ENCODE measurements around the gene SLC6A1. TPM values are rescaled to one million over a fixed set of nuclear protein-coding genes. Genes with fewer than 3 reads are reported as not detected.

The SLC6A1 gene
- total RNA-seq, 1 donor from 2014 or later = not detected

DNA sequence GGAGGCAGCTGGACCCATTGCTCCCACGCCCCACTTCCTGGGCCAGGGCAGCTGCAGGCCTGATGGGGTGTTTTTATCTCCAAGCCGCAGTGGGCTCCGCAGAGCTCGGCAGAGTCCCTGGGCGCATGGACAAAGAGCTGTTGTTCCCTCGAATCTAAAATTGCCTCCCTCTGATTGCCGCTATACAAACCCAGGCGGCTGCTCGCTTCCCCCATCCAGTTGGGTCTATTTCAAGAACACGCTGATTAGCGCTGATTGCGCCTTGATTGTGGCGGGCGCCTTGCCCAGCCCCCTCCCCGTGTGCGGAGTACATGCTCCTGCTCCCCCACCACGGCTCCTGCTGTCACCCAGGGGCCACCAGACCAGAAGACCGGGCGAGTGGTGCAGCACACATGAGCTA is 43.4 kb upstream of the SLC6A1 start:
- Mint-ChIP-seq H3K4me1 (ENCODE audit: low read depth) (no peaks in the 10 kb centered on the region), H3K27me3 (peaks cover 23% of the 10 kb centered on the region), H3K4me3 (ENCODE audit: low read depth) (no peak overlapping the region), H3K27ac (no peak overlapping the region), H3K9me3 (ENCODE audit: low read depth) (no peaks in the 10 kb centered on the region), H3K36me3 (ENCODE audit: insufficient read depth) (no peaks in the 10 kb centered on the region)
- TF ChIP-seq, protein P1, sequence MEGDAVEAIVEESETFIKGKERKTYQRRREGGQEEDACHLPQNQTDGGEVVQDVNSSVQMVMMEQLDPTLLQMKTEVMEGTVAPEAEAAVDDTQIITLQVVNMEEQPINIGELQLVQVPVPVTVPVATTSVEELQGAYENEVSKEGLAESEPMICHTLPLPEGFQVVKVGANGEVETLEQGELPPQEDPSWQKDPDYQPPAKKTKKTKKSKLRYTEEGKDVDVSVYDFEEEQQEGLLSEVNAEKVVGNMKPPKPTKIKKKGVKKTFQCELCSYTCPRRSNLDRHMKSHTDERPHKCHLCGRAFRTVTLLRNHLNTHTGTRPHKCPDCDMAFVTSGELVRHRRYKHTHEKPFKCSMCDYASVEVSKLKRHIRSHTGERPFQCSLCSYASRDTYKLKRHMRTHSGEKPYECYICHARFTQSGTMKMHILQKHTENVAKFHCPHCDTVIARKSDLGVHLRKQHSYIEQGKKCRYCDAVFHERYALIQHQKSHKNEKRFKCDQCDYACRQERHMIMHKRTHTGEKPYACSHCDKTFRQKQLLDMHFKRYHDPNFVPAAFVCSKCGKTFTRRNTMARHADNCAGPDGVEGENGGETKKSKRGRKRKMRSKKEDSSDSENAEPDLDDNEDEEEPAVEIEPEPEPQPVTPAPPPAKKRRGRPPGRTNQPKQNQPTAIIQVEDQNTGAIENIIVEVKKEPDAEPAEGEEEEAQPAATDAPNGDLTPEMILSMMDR (IDR thresholded peaks at IDR 0.05; ENCODE audit: unreplicated experiment) = no peak
- DNase-seq (ENCODE audit: low spot score, unreplicated experiment) = no peak

DNA sequence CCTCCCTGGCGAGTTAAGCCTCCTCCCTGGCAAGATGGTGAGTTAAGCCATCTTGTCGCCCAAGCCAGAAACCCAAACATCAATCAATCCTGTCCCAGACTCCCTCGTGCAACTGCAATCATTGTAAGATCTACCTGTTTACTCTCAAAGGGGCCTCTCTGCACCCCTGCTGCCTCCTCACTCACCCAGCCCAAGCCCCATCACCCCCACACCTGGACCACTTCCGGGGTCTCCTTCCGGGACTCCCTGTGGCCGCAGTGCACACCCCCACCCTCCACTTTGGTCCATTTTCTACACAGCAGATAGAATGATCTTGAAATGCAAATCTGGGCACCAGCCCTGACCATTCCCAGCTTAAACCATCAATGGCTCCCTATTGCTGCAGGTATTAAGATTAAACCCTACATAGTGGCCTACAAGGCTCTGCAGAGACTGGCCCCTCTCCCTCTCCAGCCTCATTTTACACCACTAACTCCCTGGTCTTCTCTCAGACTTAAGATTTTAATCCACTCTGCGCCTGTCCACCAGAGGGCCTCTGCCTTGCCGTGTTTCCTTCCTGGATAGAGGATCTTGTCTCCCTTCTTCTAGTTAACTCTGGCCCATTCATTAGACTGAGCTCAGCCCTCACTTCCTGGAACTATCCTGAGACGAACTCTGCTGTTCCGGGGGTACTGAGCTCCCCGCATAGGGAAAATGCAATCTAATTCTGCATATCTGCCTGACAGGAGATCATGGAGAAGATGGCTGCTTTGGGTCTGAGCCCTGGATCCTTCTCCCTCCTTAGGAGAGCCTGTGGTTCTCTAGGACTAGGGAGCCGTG is 41.9 kb upstream of the SLC6A1 start:
- H3K4me1 Mint-ChIP-seq (ENCODE audit: low read depth) = no peaks in the 10 kb centered on the region
- peaks cover 23% of the 10 kb centered on the region for H3K27me3 Mint-ChIP-seq
- no peaks in the 10 kb centered on the region for H3K9me3 Mint-ChIP-seq (ENCODE audit: low read depth)
- TF ChIP-seq, protein P1 (IDR thresholded peaks at IDR 0.05; ENCODE audit: unreplicated experiment) = peak; percentile 55
- no peak overlapping the region for H3K27ac Mint-ChIP-seq
- H3K4me3 Mint-ChIP-seq (ENCODE audit: low read depth) = no peak overlapping the region
- H3K36me3 Mint-ChIP-seq (ENCODE audit: insufficient read depth) = no peaks in the 10 kb centered on the region
- DNase-seq (ENCODE audit: low spot score, unreplicated experiment) = no peak

DNA sequence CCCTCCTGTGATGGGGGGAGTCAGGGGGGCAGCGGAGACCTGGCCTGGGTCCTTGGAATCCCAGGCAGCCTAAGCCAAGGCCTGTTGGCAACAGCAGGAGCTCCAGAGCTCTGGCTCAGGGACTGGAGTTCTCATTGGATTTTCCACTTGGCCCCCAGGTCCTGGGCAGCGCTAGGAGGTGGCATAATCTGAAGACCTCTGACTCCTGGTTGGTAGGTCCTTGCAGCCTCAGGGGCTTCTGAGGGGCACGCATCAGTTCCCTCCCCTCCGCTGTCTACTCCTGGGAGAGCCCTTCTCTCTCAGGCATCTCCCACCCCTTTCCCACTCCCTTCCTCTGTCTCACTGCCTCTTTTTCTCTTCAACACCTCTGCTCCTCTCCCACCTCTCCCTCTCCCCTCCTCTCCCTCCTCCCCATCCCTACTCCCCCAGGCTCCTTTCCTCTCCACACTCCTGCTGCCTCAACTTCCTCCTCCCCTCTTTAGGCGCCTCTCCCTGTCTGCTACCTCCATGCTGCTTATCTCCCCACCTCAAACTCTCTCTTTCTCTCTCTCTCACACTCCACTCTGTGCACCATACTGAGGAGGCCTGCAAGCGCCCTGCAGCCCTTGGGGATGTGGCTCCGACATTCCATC is 41.1 kb upstream of the SLC6A1 start:
- H3K36me3 Mint-ChIP-seq (ENCODE audit: insufficient read depth) = no peaks in the 10 kb centered on the region
- H3K4me3 Mint-ChIP-seq (ENCODE audit: low read depth) = no peak overlapping the region
- no peaks in the 10 kb centered on the region for H3K9me3 Mint-ChIP-seq (ENCODE audit: low read depth)
- no peak overlapping the region for H3K27ac Mint-ChIP-seq
- H3K4me1 Mint-ChIP-seq (ENCODE audit: low read depth) = no peaks in the 10 kb centered on the region
- peaks cover 23% of the 10 kb centered on the region for H3K27me3 Mint-ChIP-seq
- TF ChIP-seq, protein P1 (IDR thresholded peaks at IDR 0.05; ENCODE audit: unreplicated experiment) = no peak
- no peak for DNase-seq (ENCODE audit: low spot score, unreplicated experiment)

DNA sequence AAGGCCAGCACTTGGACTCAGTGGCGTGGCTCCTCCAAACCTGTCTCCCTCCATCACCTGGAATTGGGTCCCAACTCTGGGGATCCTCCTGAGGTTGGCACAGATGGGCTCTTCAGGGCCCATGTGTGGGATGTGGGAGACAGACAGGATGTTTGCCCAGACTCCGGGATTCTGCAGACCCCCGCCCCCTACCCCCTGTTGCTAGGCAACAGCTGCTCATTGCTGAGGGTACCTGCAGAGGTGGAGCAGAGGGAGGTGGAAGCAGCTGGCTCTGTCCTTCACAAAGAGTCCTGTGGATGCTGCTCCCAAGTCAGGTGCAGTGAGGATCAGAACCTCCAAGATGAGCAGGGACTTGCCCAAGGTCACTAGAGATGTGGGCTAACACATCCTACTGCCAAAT is 40.0 kb upstream of the SLC6A1 start:
- Mint-ChIP-seq H3K4me1 (ENCODE audit: low read depth) (no peaks in the 10 kb centered on the region), H3K36me3 (ENCODE audit: insufficient read depth) (no peaks in the 10 kb centered on the region), H3K27ac (no peak overlapping the region), H3K4me3 (ENCODE audit: low read depth) (no peak overlapping the region), H3K27me3 (peaks cover 23% of the 10 kb centered on the region), H3K9me3 (ENCODE audit: low read depth) (no peaks in the 10 kb centered on the region)
- TF ChIP-seq, protein P1 (IDR thresholded peaks at IDR 0.05; ENCODE audit: unreplicated experiment) = no peak
- no peak for DNase-seq (ENCODE audit: low spot score, unreplicated experiment)

DNA sequence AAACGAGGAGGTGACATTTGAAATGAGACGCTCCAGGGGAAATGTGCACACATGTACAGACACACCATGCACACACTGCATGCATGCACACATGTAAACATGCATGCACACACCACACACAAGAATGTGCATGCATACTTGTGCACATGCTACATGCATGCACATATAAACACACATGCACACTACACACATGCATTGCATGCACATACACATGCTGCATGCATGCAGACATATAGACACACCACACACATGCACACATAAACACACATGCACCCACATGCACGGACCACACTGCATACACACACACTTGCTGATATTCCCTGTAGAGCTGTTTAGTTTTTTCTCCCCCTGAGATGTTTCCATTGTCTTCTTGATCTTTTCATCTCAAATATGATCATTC is 37.8 kb upstream of the SLC6A1 start:
- Mint-ChIP-seq H3K36me3 (ENCODE audit: insufficient read depth) (no peaks in the 10 kb centered on the region), H3K27ac (no peak overlapping the region), H3K9me3 (ENCODE audit: low read depth) (no peaks in the 10 kb centered on the region), H3K4me1 (ENCODE audit: low read depth) (no peaks in the 10 kb centered on the region), H3K4me3 (ENCODE audit: low read depth) (no peak overlapping the region), H3K27me3 (peaks cover 20% of the 10 kb centered on the region)
- TF ChIP-seq, protein P1 (IDR thresholded peaks at IDR 0.05; ENCODE audit: unreplicated experiment) = no peak
- no peak for DNase-seq (ENCODE audit: low spot score, unreplicated experiment)

Measured in progenitor cell of endocrine pancreas (in vitro differentiated cells).